Astrocyte of the cerebellum (primary cell): ENCODE results near the gene PCDHB5.
"Not testable (repeated sequence)": the region's sequence is repeated elsewhere in the genome, so short reads cannot be mapped to it uniquely, and the experiment has no call there.

Experiments
- DNase-seq: peaks from one replicate; pipeline ENCODE4 v3.0.0-alpha.2; 2011; ENCODE audit warnings: low read depth
- H3K4me3 ChIP-seq: 2 replicates; pipeline ENCODE4 v1.5.1; 2011; ENCODE audit warnings: mild to moderate bottlenecking, low read depth, low read length, moderate library complexity
- in situ Hi-C: cut with HindIII; loops from 2 replicates; pipeline ENCODE4 v1.10.0; 2017; ENCODE audit warnings: low sequenced_read_pairs
- TF ChIP-seq, protein P1 (sequence below): IDR thresholded peaks from 2 replicates; pipeline ENCODE4 v1.5.1; 2012; ENCODE audit warnings: low read length, low read depth, moderate library complexity, mild to moderate bottlenecking; ENCODE audit errors: missing control alignments

PCDHB5 gene

DNA sequence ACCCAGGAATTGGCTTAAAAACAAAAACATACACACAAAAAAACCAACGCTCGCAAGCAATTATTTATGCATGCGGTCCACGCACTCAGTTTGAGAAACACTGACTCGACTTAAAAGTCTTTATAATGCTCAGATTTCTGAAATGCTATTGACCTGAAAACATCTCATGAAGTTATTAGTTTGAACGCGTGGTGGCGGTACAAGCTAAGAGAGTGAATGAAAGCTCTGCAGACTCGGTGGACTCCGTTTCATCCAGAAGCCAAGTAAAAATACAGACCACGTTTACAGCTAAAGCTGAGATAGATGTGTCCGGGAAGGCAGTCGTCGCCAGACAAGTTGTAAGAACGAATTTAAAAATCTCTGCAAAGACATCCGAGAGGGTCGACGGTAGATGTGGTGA, 14.8 kb downstream of the PCDHB5 start, which contains the start of gene PCDHB6:
Gene PCDHB6 (plus strand): TSS at position 246 of the 400 bp plus-strand sequence. CDS start 201 bp downstream, outside the sequence.
- in situ Hi-C loops = no loop called here
- no peak for DNase-seq

DNA sequence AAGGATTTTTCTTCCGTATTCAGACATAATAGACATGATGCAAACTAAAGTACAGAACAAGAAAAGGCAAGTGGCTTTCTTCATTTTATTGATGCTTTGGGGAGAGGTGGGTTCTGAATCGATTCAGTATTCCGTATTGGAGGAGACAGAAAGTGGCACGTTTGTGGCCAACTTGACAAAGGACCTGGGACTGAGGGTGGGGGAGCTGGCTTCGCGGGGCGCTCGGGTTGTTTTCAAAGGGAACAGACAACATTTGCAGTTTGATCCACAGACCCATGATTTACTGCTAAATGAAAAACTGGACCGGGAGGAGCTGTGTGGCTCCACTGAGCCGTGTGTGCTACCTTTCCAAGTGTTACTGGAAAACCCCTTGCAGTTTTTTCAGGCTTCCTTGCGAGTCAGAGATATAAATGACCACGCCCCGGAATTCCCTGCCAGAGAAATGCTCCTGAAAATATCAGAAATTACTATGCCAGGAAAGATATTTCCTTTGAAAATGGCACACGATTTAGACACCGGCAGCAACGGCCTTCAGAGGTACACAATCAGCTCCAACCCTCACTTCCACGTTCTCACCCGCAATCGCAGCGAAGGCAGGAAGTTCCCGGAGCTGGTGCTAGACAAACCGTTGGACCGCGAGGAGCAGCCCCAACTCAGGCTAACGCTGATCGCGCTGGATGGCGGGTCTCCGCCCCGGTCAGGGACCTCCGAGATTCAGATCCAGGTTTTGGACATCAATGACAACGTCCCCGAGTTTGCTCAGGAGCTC, 15.4 kb downstream of the PCDHB5 start:
- H3K4me3 ChIP-seq = no peak overlapping the region
- no peak for DNase-seq
- in situ Hi-C loops = no loop called here
- TF ChIP-seq, protein P1, sequence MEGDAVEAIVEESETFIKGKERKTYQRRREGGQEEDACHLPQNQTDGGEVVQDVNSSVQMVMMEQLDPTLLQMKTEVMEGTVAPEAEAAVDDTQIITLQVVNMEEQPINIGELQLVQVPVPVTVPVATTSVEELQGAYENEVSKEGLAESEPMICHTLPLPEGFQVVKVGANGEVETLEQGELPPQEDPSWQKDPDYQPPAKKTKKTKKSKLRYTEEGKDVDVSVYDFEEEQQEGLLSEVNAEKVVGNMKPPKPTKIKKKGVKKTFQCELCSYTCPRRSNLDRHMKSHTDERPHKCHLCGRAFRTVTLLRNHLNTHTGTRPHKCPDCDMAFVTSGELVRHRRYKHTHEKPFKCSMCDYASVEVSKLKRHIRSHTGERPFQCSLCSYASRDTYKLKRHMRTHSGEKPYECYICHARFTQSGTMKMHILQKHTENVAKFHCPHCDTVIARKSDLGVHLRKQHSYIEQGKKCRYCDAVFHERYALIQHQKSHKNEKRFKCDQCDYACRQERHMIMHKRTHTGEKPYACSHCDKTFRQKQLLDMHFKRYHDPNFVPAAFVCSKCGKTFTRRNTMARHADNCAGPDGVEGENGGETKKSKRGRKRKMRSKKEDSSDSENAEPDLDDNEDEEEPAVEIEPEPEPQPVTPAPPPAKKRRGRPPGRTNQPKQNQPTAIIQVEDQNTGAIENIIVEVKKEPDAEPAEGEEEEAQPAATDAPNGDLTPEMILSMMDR = no peak

More for the DNA sequence above, 14.8 kb downstream of the PCDHB5 start, which contains the start of gene PCDHB6:
- no peak within 1 kb of the TSS for H3K4me3 ChIP-seq
- TF ChIP-seq, protein P1 = no peak

DNA sequence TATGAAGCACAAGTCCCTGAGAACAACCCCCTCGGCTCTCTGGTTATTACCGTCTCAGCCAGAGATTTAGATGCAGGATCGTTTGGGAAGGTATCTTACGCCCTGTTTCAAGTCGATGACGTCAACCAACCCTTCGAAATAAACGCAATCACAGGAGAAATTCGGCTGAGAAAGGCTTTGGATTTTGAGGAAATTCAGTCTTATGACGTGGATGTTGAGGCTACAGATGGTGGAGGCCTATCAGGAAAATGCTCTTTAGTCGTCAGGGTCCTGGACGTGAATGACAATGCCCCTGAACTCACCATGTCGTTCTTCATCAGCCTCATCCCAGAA, 16.0 kb downstream of the PCDHB5 start:
- in situ Hi-C loops = no loop called here
- no peak overlapping the region for H3K4me3 ChIP-seq
- TF ChIP-seq, protein P1 = no peak
- no peak for DNase-seq

DNA sequence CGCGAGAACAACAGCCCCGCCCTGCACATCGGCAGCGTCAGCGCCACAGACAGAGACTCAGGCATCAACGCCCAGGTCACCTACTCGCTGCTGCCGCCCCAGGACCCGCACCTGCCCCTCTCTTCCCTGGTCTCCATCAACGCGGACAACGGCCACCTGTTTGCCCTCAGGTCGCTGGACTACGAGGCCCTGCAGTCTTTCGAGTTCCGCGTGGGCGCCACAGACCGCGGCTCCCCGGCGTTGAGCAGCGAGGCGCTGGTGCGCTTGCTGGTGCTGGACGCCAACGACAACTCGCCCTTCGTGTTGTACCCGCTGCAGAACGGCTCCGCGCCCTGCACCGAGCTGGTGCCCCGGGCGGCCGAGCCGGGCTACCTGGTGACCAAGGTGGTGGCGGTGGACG, 16.6 kb downstream of the PCDHB5 start:
- in situ Hi-C loops, H3K4me3 ChIP-seq, DNase-seq: not testable (repeated sequence)

DNA sequence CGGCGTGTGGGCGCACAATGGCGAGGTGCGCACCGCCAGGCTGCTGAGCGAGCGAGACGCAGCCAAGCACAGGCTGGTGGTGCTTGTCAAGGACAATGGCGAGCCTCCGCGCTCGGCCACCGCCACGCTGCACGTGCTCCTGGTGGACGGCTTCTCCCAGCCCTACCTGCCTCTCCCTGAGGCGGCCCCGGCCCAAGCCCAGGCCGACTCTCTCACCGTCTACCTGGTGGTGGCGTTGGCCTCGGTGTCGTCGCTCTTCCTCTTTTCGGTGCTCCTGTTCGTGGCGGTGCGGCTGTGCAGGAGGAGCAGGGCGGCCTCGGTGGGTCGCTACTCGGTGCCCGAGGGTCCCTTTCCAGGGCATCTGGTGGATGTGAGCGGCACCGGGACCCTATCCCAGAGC, 17.1 kb downstream of the PCDHB5 start:
- H3K4me3 ChIP-seq, in situ Hi-C loops, DNase-seq: not testable (repeated sequence)

DNA sequence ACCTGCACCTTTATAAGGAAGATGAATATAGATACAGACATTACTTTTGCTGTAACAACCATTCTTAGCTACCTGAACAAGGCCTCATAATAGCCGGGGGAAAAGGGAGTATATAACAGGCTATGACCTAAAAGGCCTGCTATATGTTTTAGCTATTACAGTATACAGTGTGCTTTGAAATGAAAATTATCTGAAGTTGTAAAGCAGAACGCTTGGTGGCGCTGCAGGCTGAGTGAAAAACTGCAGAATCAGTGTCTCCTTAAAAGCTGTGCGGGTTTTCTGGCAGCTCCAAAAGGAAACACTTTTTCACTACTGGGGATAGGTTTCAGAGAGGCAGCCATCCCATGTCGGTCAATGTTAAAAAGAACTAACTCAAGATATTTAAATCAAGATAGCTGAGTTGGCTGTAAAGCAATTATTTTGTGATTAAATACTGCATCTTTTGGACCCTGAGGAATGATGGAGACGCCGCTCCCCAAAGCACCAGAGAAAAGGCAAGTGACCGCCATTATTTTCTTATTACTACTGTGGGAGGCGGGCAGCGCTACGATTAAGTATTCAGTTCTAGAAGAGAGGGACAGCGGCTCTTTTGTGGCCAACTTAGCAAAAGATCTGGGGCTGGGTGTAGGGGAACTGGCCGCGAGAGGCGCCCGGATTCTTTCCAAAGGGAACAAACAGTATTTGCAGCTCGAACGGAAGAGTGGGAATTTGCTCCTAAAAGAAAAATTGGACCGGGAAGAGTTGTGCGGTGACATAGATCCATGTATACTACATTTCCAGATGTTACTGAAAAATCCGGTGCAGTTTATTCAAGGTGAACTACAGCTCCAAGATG, 20.8 kb downstream of the PCDHB5 start:
- H3K4me3 ChIP-seq = no peak overlapping the region
- in situ Hi-C loops = no loop called here
- no peak for DNase-seq
- TF ChIP-seq, protein P1 = no peak

DNA sequence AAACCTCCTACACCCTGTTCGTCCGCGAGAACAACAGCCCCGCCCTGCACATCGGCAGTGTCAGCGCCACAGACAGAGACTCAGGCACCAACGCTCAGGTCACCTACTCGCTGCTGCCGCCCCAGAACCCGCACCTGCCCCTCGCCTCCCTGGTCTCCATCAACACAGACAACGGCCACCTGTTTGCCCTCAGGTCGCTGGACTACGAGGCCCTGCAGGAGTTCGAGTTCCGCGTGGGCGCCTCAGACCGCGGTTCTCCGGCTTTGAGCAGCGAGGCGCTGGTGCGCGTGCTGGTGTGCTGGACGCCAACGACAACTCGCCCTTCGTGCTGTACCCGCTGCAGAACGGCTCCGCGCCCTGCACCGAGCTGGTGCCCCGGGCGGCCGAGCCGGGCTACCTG, 22.4 kb downstream of the PCDHB5 start:
- in situ Hi-C loops, H3K4me3 ChIP-seq, DNase-seq: not testable (repeated sequence)

DNA sequence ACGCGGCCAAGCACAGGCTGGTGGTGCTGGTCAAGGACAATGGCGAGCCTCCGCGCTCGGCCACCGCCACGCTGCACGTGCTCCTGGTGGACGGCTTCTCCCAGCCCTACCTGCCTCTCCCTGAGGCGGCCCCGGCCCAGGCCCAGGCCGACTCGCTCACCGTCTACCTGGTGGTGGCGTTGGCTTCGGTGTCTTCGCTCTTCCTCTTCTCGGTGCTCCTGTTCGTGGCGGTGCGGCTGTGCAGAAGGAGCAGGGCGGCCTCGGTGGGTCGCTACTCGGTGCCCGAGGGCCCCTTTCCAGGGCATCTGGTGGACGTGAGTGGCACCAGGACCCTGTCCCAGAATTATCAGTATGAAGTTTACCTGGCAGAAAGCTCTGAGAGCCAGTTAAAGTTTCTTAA, 22.9 kb downstream of the PCDHB5 start:
- DNase-seq, in situ Hi-C loops: not testable (repeated sequence)

More for the DNA sequence above, 22.9 kb downstream of the PCDHB5 start:
- not testable (repeated sequence) for H3K4me3 ChIP-seq
